Sigmoid colon (tissue), 7 donors: ENCODE measurements around the gene KEAP1. TPM values are rescaled to one million over a fixed set of nuclear protein-coding genes. Genes with fewer than 3 reads are reported as not detected.

Experiments used
- DNase-seq: peaks from one replicate; pipeline ENCODE4 v3.0.0-alpha.2; 2019
- H3K27ac ChIP-seq, 4 donors: fragments of 200-600 bp; sonication (generic); one replicate each; pipeline ENCODE4 v1.5.1; 2016 to 2019; ENCODE audit warnings: mild to moderate bottlenecking in 1 of 4
- H3K27me3 ChIP-seq, 3 donors: fragments of 200-600 bp; sonication (generic); one replicate each; pipeline ENCODE4 v1.5.1; 2019; ENCODE audit warnings: mild to moderate bottlenecking in 1 of 3
- H3K36me3 ChIP-seq, 4 donors: fragments of 200-600 bp; sonication (generic); one replicate each; pipeline ENCODE4 v1.5.1; 2016 to 2019
- H3K4me1 ChIP-seq, 4 donors: fragments of 200-600 bp; sonication (generic); one replicate each; pipeline ENCODE4 v1.5.1; 2017 to 2019
- H3K4me3 ChIP-seq, 4 donors: fragments of 200-600 bp; sonication (generic); one replicate each; pipeline ENCODE4 v1.5.1; 2017 to 2019; ENCODE audit warnings: mild to moderate bottlenecking in 2 of 4, moderate library complexity in 1 of 4
- H3K9me3 ChIP-seq, 4 donors: fragments of 200-600 bp in 3 of 4; sonication (generic) in 3 of 4; one replicate each; pipeline versions ENCODE4 v1.5.1 to v1.6.1; 2013 to 2019
- CTCF ChIP-seq, 4 experiments: fragments of 450-650 bp in 3 of 4; fragments of 200-600 bp in 1 of 4; IDR thresholded peaks; one replicate each; pipeline ENCODE4 v1.5.1; 2016 to 2019; ENCODE audit warnings: antibody characterized with exemption in 4 of 4, mild to moderate bottlenecking in 3 of 4, moderate library complexity in 2 of 4
- EP300 ChIP-seq, 4 donors: sonication (generic); formaldehyde crosslinking; IDR thresholded peaks; one replicate each; pipeline ENCODE4 v1.6.1; 2017; ENCODE audit warnings: antibody characterized with exemption in 4 of 4
- POLR2A ChIP-seq, 2 donors: fragments of 450-650 bp; IDR thresholded peaks; one replicate each; pipeline ENCODE4 v1.6.1; 2016; ENCODE audit warnings: antibody characterized with exemption in 2 of 2, mild to moderate bottlenecking in 2 of 2, moderate library complexity in 2 of 2
- POLR2AphosphoS5 ChIP-seq, 4 donors: sonication (generic); formaldehyde crosslinking; IDR thresholded peaks; one replicate each; pipeline ENCODE4 v1.6.1; 2017; ENCODE audit warnings: antibody characterized with exemption in 4 of 4
- whole genome bisulfite sequencing, 2 donors: extraction: QIAGEN DNeasy Blood & Tissue Kit; methylation state at CpG; one replicate each; pipeline ENCODE4 v1.1.7; 2013; 5-methylcytosine and 5-hydroxymethylcytosine counted together
- intact Hi-C: fragments of 100-400 bp; cut with DNase I; formaldehyde crosslinking; loops from one replicate; pipeline ENCODE4 v1.15.1; 2023
- polyA plus RNA-seq, 3 donors: library from polyadenylated mRNA; stranded (reverse); fragments of 200-250 nt; gene quantifications; one replicate each; pipeline ENCODE4 v1.2.3, GENCODE V29; 2013
- total RNA-seq, 4 donors: library from RNA; depleted of rRNA; stranded (reverse); fragments of >200 nt; gene quantifications; one replicate each; pipeline ENCODE4 v1.1.0, GENCODE V29; 2016
- donor health status: healthy with polysubstance abuse.
- donor health status: Bipolar disorder and iron deficiency.
- donor health status: healthy.

The KEAP1 gene
- total and polyA plus RNA-seq, 7 donors: 43.2 to 67.8 (median 50.5) TPM

GRCh38 chr19:10508707-10509106, 5.6 kb upstream of the KEAP1 start:
- WGBS, 2 donors: 70 to 88% methylated on average over 3 of the region's 3 CpGs
- H3K4me1 ChIP-seq: peaks cover 0 to 7% (median 3%) of the 10 kb centered on the region in 4 donors
- H3K27me3 ChIP-seq: peaks cover 16 to 54% (median 36%) of the 10 kb centered on the region in 3 donors
- H3K4me3 ChIP-seq: no peak overlapping the region
- DNase-seq: no peak
- no peaks in the 10 kb centered on the region for H3K36me3 ChIP-seq
- intact Hi-C loops: no loop called here
- TF ChIP-seq EP300 (IDR thresholded peaks at IDR 0.05) (no peak), POLR2AphosphoS5 (IDR thresholded peaks at IDR 0.05) (no peak), CTCF (IDR thresholded peaks at IDR 0.05) (no peak), POLR2A (IDR thresholded peaks at IDR 0.05) (no peak)
- H3K9me3 ChIP-seq: no peaks in the 10 kb centered on the region
- H3K27ac ChIP-seq: no peak overlapping the region

GRCh38 chr19:10508036-10508435, 4.9 kb upstream of the KEAP1 start:
- no peak overlapping the region for H3K27ac ChIP-seq
- no peaks in the 10 kb centered on the region for H3K36me3 ChIP-seq
- no peaks in the 10 kb centered on the region for H3K9me3 ChIP-seq
- WGBS, 2 donors: 84 to 93% methylated on average over 16 of the region's 16 CpGs
- peaks cover 10 to 47% (median 29%) of the 10 kb centered on the region in 3 donors for H3K27me3 ChIP-seq
- peaks cover 0 to 11% (median 7%) of the 10 kb centered on the region in 4 donors for H3K4me1 ChIP-seq
- no peak overlapping the region for H3K4me3 ChIP-seq
- no peak for DNase-seq
- TF ChIP-seq POLR2A (IDR thresholded peaks at IDR 0.05) (no peak), EP300 (IDR thresholded peaks at IDR 0.05) (no peak), CTCF (IDR thresholded peaks at IDR 0.05) (no peak), POLR2AphosphoS5 (IDR thresholded peaks at IDR 0.05) (no peak)
- intact Hi-C loops: no loop called here

- Histone ChIP-seq H3K4me3 (no peak overlapping the region), H3K27ac (no peak overlapping the region), H3K9me3 (no peaks in the 10 kb centered on the region), H3K27me3 (peaks cover 8 to 24% (median 20%) of the 10 kb centered on the region in 3 donors), H3K4me1 (peaks cover 0 to 23% (median 20%) of the 10 kb centered on the region in 4 donors), H3K36me3 (no peaks in the 10 kb centered on the region)
- intact Hi-C loops: no loop called here
- peak; percentile 85 for DNase-seq
- 23 to 28% methylated on average over 17 of the region's 17 CpGs for WGBS, 2 donors
- TF ChIP-seq POLR2AphosphoS5 (IDR thresholded peaks at IDR 0.05): no peak
- TF ChIP-seq EP300 (IDR thresholded peaks at IDR 0.05): no peak
- TF ChIP-seq CTCF (IDR thresholded peaks at IDR 0.05): peak; percentile 61 to 79 (median 72)
- no peak for TF ChIP-seq POLR2A (IDR thresholded peaks at IDR 0.05)
These were observed 2.5 kb upstream of the KEAP1 start for GRCh38 chr19:10505583-10506229.

GRCh38 chr19:10502524-10503001, 593 bp downstream of the KEAP1 start:
- Histone ChIP-seq H3K9me3 (no peaks in the 10 kb centered on the region), H3K4me1 (peaks cover 0 to 54% (median 47%) of the 10 kb centered on the region in 4 donors), H3K27ac (peak overlapping the region; percentile 94 to 99 (median 98)), H3K27me3 (no peaks in the 10 kb centered on the region), H3K4me3 (peak overlapping the region; percentile 84 to 94 (median 89)), H3K36me3 (peaks cover 8 to 25% (median 13%) of the 10 kb centered on the region in 4 donors)
- 0 to 1% methylated on average over 65 of the region's 65 CpGs for WGBS, 2 donors
- DNase-seq: peak; percentile 97
- TF ChIP-seq POLR2A (IDR thresholded peaks at IDR 0.05): no peak
- peak in 2 of 4 donors; percentile 30 to 67 for TF ChIP-seq EP300 (IDR thresholded peaks at IDR 0.05)
- no peak for TF ChIP-seq CTCF (IDR thresholded peaks at IDR 0.05)
- TF ChIP-seq POLR2AphosphoS5 (IDR thresholded peaks at IDR 0.05): peak; percentile 43 to 69 (median 55)
- intact Hi-C loops: loop anchor here (1.0 to 5.0 kb wide), 4 partner anchors 23 to 152 kb away; partner anchors contain the start of genes ATG4D, CDKN2D and ILF3
